GM21619 (cell line): ENCODE measurements around the gene TPM1.
"Not testable (repeated sequence)": the region's sequence is repeated elsewhere in the genome, so short reads cannot be mapped to it uniquely, and the experiment has no call there.

Experiments
- ATAC-seq: cut with Tn5 transposase; IDR thresholded peaks from one replicate; pipeline ENCODE4 v1.9.1; 2021; ENCODE audit not compliant: unreplicated experiment

TPM1 gene

DNA sequence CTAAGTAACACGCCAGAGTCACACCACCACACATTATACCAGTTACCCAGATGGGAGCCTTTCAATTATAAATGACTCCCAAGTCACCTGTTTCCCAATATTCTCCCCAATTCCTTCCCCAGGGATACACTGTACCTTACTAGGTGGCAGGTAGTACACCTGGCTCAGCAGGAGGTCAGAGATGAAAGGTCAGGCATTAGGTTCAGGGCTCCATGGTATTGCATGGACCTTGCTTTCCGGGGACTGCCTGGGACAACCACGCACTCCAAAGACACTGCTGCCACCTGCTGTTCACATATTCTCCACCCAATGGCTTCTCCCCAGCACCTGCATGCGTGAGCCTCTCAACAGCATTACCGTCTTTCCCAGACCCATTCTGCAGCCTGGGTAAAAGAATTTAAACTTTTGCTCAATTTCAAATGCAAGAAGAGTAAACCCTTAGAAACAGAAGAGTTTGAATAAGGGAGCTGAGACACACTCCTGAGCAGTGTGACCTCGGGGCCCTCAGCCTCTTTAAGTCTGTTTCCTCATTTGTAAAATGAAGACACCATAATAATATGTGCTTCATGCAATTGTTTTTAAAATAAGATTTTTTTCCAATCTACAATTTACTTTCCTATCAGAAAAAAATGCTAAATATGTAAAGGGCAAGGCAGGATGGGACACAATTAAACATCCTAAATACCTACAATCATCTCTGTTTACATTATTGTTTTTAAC lies 51.1 kb downstream of the TPM1 start:
- ATAC-seq: no peak

DNA sequence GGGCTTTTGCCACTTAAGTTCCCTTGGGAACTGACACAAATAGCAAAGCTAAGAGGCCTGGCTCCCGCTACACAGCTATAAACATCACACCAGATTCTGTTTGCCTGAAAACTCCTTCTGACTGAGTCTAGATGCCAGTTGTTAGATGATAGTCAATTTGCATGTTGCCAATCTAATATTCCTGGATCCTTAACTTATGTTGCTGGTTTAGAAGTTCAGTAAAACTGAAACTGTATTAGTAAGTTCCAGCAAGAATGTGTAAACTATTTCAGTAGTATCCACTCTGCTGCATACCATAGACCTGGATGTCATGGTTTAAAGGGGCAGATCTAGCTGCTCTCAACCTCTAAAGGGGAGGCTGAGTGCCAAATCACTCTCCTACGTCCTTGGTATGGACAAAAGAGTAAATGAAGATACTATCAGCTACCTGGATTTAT lies 52.0 kb downstream of the TPM1 start:
- no peak for ATAC-seq

DNA sequence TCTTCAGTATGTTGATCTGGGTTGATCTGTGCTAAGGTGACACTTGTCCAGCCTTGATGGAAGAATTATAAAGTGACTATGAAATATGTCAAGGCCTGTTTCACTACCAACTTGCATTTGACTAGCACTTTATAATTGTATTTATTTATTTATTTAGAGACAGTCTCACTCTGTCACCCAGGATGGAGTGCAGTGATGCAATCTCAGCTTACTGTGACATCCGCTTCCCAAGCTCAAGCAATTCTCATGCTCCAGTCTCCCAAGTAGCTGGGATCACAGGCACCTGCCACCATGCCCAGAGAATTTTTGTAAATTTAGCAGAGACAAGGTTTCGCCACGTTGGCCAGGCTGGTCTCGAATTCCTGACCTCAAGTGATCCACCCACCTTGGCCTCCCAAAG lies 53.6 kb downstream of the TPM1 start:
- ATAC-seq: no peak

DNA sequence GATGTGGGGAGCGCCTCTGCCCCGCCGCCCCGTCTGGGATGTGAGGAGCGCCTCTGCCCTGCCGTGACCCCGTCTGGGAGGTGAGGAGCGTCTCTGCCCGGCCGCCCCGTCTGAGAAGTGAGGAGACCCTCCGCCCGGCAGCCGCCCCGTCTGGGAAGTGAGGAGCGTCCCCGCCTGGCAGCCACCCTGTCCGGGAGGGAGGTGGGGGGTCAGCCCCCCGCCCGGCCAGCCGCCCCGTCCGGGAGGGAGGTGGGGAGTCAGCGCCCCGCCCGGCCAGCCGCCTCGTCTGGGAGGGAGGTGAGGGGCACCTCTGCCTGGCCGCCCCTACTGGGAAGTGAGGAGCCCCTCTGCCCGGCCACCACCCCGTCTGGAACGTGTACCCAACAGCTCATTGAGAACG lies 56.4 kb downstream of the TPM1 start:
- ATAC-seq: not testable (repeated sequence)

DNA sequence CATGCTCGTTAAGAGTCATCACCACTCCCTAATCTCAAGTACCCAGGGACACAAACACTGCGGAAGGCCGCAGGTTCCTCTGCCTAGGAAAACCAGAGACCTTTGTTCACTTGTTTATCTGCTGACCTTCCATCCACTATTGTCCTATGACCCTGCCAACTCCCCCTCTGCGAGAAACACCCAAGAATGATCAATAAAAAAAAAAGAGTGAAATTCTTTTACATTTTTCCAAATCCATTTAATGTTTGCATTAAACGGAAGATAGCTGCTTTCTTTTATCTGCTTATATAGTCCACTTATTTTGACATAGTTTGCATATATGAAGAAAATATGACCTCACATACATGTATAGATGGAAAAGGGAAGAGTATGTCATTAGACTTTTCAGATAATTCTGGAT lies 57.0 kb downstream of the TPM1 start:
- ATAC-seq: not testable (repeated sequence)

DNA sequence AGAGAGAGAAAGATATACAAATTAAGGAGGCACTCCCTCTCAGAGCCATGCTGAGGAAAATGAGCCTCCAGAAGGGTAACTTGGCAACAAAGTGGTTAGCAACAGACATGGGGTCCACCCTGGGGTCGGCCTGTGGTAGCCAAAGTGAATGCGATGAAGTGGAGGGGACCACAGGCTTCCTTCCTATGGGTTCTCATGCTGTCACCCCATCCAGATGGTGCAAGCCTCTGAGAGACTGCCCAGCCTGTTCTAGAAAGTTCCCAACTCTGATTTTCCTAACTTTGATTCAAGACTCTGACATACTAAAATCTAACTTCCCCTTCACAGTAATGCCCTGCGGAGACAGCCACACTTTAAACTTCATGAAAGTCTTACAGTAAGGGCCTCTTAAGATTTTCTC lies 60.9 kb downstream of the TPM1 start:
- no peak for ATAC-seq

DNA sequence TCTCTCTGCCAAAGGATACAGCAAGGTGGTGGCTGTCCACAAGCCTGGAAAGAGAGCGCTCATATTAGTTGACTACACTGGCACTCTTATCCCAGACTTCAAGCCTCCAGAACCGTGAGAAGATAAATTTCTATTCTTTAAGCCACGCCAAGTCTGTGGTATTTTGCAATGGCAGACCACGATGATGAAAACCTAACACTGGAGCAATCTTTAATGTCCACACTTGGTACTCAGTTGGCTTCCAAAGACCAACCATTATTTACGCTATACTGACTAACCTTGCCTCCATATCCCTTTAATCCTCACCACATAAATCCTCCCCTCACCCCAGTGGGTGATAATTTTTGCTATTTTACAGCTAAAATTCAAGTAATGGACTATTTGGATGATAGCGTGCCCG lies 62.2 kb downstream of the TPM1 start:
- ATAC-seq: no peak

DNA sequence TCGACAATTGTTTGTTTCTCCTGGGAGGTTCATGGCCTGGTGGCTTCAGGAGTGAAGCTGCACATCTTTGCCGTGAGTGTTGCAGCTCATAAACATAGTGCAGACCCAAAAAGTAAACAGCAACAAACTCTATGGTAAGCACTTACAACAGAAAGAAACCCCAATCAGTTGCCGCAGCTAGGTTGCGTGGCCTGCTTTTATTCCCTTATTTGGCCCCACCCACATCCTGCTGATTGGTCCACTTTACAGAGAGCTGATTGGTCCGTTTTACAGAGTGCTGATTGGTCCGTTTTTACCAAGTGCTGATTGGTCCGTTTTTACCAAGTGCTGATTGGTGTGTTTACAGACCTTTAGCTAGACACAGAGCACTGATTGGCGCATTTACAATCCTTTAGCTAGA lies 62.8 kb downstream of the TPM1 start:
- ATAC-seq: not testable (repeated sequence)

DNA sequence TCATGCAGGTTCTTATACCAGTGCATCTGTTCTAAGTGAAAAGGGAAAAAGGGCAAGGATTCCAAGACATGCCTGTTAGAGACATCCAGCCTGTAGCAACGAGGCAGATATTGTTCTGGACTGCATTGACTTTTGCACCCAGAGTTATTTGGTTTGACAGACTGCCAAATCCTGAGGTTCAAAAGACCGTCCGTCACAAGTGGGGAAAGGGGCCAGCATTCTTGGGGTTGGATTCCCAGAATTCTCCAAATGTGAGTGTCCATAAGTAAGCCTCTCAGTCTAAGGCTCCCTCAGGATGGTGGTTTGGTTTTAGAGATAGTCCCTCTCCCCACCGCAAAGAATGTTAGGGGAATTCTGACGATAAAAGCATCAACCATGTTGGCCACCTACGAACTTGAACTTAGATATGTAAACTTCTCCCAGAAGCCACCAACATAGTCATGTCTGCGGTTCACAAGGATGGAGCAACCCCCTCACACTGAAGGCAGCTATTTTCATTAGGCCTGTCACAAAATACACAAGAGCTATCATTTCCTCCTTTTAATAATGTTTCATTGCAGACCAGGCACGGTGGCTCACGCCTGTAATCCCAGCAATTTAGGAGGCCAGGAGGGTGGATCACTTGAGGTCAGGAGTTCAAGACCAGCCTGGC lies 65.5 kb downstream of the TPM1 start:
- ATAC-seq: no peak

DNA sequence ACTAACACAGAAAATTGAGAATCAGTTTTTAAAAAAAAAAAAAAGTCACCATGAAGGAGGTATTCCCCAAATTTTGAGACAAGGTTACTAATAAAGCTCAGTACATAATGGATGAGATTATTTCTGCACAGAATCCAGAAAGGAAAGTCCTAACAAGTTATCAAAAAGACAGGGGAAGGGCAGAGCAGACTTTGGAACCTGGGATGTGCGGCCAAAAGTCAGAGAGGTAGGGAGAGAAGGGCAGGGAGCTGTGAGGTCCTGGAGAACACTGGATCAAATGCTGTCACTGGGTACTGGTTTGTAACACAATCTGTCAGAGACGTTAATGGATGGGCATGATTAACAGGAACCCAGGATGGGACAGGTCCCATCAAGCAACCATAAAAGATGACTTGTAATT lies 67.0 kb downstream of the TPM1 start:
- no peak for ATAC-seq

DNA sequence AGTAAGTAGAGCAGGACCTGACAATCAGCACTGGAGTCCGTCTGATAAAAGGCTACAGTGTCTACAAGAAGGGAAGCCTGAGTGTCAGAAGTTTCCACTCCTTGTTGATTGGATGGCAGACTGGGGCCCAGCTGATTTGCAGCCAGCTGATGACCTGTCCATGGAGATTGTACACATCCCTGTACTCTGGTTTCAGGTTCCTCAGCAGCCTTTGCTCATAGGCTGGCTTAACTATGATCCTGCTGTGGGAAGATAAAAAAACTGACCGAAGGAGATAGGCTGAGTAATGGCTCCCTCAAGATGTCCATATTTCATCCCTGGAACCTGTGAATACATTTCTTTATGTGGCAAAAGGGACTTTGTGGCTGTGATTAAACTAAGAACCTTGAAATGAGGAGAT lies 67.4 kb downstream of the TPM1 start:
- ATAC-seq: no peak

DNA sequence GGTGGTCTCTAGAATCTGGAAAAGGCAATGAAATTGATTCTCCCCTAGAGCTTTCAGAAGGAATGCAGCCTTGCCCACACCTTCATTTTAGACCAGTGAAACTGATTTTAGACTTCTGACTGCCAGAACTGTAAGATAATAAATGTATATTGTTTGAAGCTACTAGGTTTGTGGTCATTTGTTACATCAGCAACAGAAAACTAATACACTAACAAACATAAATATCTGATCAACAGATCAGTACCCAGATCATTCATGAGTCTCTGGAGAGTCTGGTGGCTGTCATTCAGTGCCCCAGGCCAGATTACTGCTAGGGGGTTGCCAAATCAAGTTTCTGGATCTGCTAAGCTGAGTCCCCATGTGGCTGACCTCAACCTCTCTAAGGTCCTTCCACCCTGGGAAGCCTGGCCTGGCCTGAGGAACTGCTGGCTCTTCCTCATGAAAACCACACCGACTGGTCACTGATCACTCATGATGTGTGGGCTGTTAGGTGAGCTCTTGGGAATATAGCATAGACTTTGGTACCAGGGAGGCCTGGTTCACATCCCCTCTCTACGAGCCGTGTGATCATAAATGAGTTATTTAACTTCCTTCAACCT lies 68.0 kb downstream of the TPM1 start:
- ATAC-seq: no peak

DNA sequence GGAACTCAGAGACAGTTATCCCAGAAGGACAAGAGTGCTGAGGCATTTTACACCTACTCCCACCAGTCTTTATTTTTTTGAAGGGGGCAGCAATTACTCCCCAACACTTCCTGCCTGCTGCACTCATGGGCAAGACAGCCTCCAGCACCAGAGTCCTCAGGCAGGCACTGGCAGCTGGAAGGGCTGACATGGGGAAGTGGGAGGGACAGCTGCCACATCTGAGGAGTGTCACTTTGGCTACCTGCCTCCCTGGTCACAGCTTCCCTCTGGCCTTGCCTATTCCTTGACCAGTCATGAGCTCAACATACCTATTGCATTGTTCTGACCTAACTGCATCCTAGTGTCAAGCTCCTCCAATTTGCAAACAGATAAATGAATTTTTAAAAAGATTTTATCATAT lies 68.9 kb downstream of the TPM1 start:
- no peak for ATAC-seq

DNA sequence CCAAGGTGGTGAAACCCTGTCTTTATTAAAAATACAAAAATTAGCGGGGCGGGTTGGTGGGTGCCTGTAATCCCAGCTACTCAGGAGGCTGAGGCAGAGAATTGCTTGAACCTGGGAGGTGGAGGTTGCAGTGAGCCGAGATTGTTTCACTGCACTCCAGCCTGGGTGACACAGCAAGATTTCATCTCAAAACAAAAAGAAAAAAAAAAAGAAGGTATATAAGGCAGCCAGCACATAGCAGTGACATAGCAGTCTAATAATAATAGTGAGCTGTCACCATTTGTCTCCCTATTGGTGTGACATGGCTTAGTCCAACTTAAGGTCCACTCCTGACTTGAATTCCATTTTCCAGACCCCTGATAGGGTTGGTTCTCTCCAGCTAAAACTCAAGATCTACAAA lies 70.3 kb downstream of the TPM1 start:
- no peak for ATAC-seq

DNA sequence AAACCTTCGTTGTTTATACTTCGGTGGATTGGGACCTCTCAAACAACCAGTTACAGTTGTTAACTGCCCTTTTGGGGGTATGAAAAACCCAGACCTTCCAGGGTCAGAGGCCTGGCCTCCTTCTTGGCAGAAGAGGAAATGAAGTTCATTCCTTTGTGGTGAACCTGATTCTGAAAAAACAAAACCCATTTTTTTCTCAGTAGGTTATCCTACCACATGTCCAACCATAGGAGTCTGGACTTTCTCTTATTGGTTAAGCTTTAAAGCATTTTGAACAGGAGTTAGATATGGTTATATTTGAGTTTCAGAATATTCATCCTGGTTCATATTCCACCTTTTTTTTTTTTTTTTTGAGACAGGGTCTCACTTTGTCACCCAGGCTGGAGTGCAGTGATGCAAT lies 71.9 kb downstream of the TPM1 start:
- no peak for ATAC-seq
